HCT116 (cell line): ENCODE data around the gene TAF4B. TPM values are rescaled to one million over a fixed set of nuclear protein-coding genes. Genes with fewer than 3 reads are reported as not detected.

ENCODE experiments used
- ATAC-seq: fragments of 200-7000 bp; cut with Tn5 transposase; 2 replicates; pipeline ENCODE4 v1.9.1; 2020; ENCODE audit warnings: mild to moderate bottlenecking, moderate library complexity
- BruUV-seq: library from RNA; stranded (reverse); fragments of 400-500 nt; replicated peaks from 2 replicates; lab custom pipeline; 2021; lab: Mats Ljungman, UMichigan
- CTCF ChIA-PET: fragments of 300-600 bp; sonication (Branson Sonifier 250); formaldehyde crosslinking; loops from one replicate; lab custom pipeline; 2021; ENCODE audit warnings: antibody characterized with exemption; lab: Charles Lee
- POLR2A ChIA-PET: fragments of 300-600, 350-600 bp; sonication (Branson Sonifier 250); formaldehyde crosslinking; loops from one replicate; lab custom pipeline; 2021; ENCODE audit warnings: antibody characterized with exemption; lab: Charles Lee
- RAD21 ChIA-PET, 2 experiments: fragments of 300-600 bp; sonication (Branson Sonifier 250); formaldehyde crosslinking; loops; one replicate each; lab custom pipeline; 2023; ENCODE audit warnings: low total read pairs in 2 of 2; ENCODE audit not compliant: uncharacterized antibody in 2 of 2, unreplicated experiment in 2 of 2, low non-redundant PET in 1 of 2; lab: Charles Lee
- DNase-seq: peaks from one replicate; pipeline ENCODE4 v3.0.0-alpha.2; 2010; ENCODE audit warnings: low read depth, low spot score
- H2AFZ ChIP-seq: fragments of 200-600 bp; shearing (Covaris generic), sonication (generic); 2 replicates; pipeline ENCODE4 v1.6.1; 2017; ENCODE audit warnings: low read depth, mixed run types, mixed read lengths, antibody characterized with exemption, low read length; ENCODE audit not compliant: poor library complexity, severe bottlenecking
- H3K27ac ChIP-seq: 2 replicates; pipeline ENCODE4 v1.5.1; 2012; ENCODE audit warnings: low read depth, low read length
- H3K27me3 ChIP-seq: fragments of 200-600 bp; sonication (generic); 2 replicates; pipeline ENCODE4 v1.6.1; 2016; ENCODE audit warnings: mixed run types, low read length, mixed read lengths; ENCODE audit not compliant: insufficient read depth
- H3K36me3 ChIP-seq, 2 experiments: fragments of 200-500 bp in 1 of 2; fragments of 200-600 bp in 1 of 2; sonication (Bioruptor generic) in 1 of 2; sonication (generic) in 1 of 2; 2 replicates each; pipeline versions ENCODE4 v1.5.1 to v1.6.1; 2014 to 2016; ENCODE audit warnings: low read length in 2 of 2, inconsistent platforms in 1 of 2, mixed read lengths in 1 of 2, mixed run types in 1 of 2; ENCODE audit not compliant: insufficient read depth in 2 of 2, control insufficient read depth in 1 of 2
- H3K4me1 ChIP-seq, 2 experiments: fragments of 200-600 bp in 1 of 2; sonication (generic) in 1 of 2; 2 replicates each; pipeline versions ENCODE4 v1.5.1 to v1.6.1; 2012 to 2017; ENCODE audit warnings: low read length in 2 of 2, inconsistent platforms in 1 of 2, mild to moderate bottlenecking in 1 of 2, mixed read lengths in 1 of 2, mixed run types in 1 of 2, moderate library complexity in 1 of 2; ENCODE audit not compliant: insufficient read depth in 2 of 2, control insufficient read depth in 1 of 2
- H3K4me2 ChIP-seq: fragments of 200-600 bp; sonication (generic); 2 replicates; pipeline ENCODE4 v1.6.1; 2017; ENCODE audit warnings: mixed run types, low read length, mixed read lengths
- H3K4me3 ChIP-seq, 2 experiments: fragments of 200-600 bp in 1 of 2; sonication (generic) in 1 of 2; replicated peaks in 1 of 2; 2 replicates each; pipeline ENCODE4 v1.5.1; 2011 to 2016; ENCODE audit warnings: low read length in 2 of 2, control low read depth in 1 of 2, low read depth in 1 of 2, mild to moderate bottlenecking in 1 of 2, mixed read lengths in 1 of 2, mixed run types in 1 of 2
- H3K79me2 ChIP-seq: fragments of 200-600 bp; sonication (generic); 2 replicates; pipeline ENCODE4 v1.6.1; 2017; ENCODE audit warnings: mild to moderate bottlenecking, mixed run types, low read length, moderate library complexity, mixed read lengths; ENCODE audit not compliant: insufficient read depth
- H3K9ac ChIP-seq: fragments of 200-600 bp; sonication (generic); 2 replicates; pipeline ENCODE4 v1.6.1; 2016; ENCODE audit warnings: low read length, mixed read lengths
- H3K9me2 ChIP-seq: fragments of 200-600 bp; sonication (generic), shearing (Covaris generic); 2 replicates; pipeline ENCODE4 v1.6.1; 2017; ENCODE audit warnings: mixed run types, mild to moderate bottlenecking, moderate library complexity; ENCODE audit not compliant: insufficient read depth
- H3K9me3 ChIP-seq, 2 experiments: fragments of 200-500 bp in 1 of 2; fragments of 200-600 bp in 1 of 2; sonication (Bioruptor generic) in 1 of 2; sonication (generic) in 1 of 2; 2 replicates each; pipeline ENCODE4 v1.6.1; 2014 to 2017; ENCODE audit warnings: low read length in 2 of 2, mixed read lengths in 2 of 2, inconsistent platforms in 1 of 2, low read depth in 1 of 2, mild to moderate bottlenecking in 1 of 2, mixed run types in 1 of 2, moderate library complexity in 1 of 2; ENCODE audit not compliant: control insufficient read depth in 1 of 2, insufficient read depth in 1 of 2
- H4K20me1 ChIP-seq: fragments of 200-600 bp; sonication (generic), shearing (Covaris generic); 2 replicates; pipeline ENCODE4 v1.6.1; 2017; ENCODE audit warnings: mixed run types, mild to moderate bottlenecking, moderate library complexity; ENCODE audit not compliant: insufficient read depth
- CBX3 ChIP-seq: IDR thresholded peaks from 2 replicates; pipeline ENCODE4 v1.6.1; 2012; ENCODE audit warnings: low read depth
- EGR1 ChIP-seq: IDR thresholded peaks from 2 replicates; pipeline ENCODE4 v1.6.1; 2012; ENCODE audit warnings: low read depth
- ELF1 ChIP-seq: IDR thresholded peaks from 2 replicates; pipeline ENCODE4 v1.6.1; 2012; ENCODE audit warnings: low read depth, borderline replicate concordance
- EZH2phosphoT487 ChIP-seq: fragments of 200-600 bp; IDR thresholded peaks from 2 replicates; pipeline ENCODE4 v1.6.1; 2018; ENCODE audit warnings: antibody characterized with exemption, borderline replicate concordance
- JUND ChIP-seq: IDR thresholded peaks from 2 replicates; pipeline ENCODE4 v1.6.1; 2012
- POLR2A ChIP-seq: IDR thresholded peaks from 2 replicates; pipeline ENCODE4 v1.7.0; 2011; ENCODE audit warnings: borderline replicate concordance; ENCODE audit not compliant: insufficient read depth, insufficient read length; ENCODE audit errors: extremely low read depth
- POLR2AphosphoS5 ChIP-seq: IDR thresholded peaks from 2 replicates; pipeline ENCODE4 v1.6.1; 2011; ENCODE audit warnings: mild to moderate bottlenecking, low read depth, low read length, moderate library complexity
- RAD21 ChIP-seq: IDR thresholded peaks from 2 replicates; pipeline ENCODE4 v1.6.1; 2012; ENCODE audit warnings: low read depth, mild to moderate bottlenecking
- SIN3A ChIP-seq: IDR thresholded peaks from 2 replicates; pipeline ENCODE4 v1.6.1; 2012; ENCODE audit warnings: low read depth
- SP1 ChIP-seq: IDR thresholded peaks from 2 replicates; pipeline ENCODE4 v1.6.1; 2012; ENCODE audit warnings: low read depth
- SRF ChIP-seq: IDR thresholded peaks from 2 replicates; pipeline ENCODE4 v1.6.1; 2012; ENCODE audit warnings: low read depth
- TCF7L2 ChIP-seq: IDR thresholded peaks from 2 replicates; pipeline ENCODE4 v1.7.0; 2011; ENCODE audit warnings: borderline replicate concordance, inconsistent platforms; ENCODE audit not compliant: insufficient read depth, insufficient read length; ENCODE audit errors: extremely low read depth
- YY1 ChIP-seq: IDR thresholded peaks from 2 replicates; pipeline ENCODE4 v1.6.1; 2011; ENCODE audit warnings: low read length, low read depth, moderate library complexity, mild to moderate bottlenecking; ENCODE audit not compliant: insufficient replicate concordance; ENCODE audit errors: extremely low read depth
- ZFX ChIP-seq: fragments of 450-650 bp; IDR thresholded peaks from 2 replicates; pipeline ENCODE4 v1.6.1; 2017
- ZNF274 ChIP-seq: fragments of 200-500 bp; sonication (Bioruptor generic); IDR thresholded peaks from 2 replicates; pipeline ENCODE4 v1.6.1; 2014; ENCODE audit warnings: mild to moderate bottlenecking, low read depth, low read length, inconsistent platforms
- intact Hi-C: fragments of 100-400 bp; cut with micrococcal nuclease; formaldehyde crosslinking; loops from 2 replicates; pipeline ENCODE4 v1.10.0; 2022
- total RNA-seq: library from RNA; stranded (reverse); gene quantifications from one replicate; pipeline ENCODE4 v1.2.1, GENCODE V29; 2021; ENCODE audit not compliant: unreplicated experiment
- TF ChIP-seq, protein P1 (sequence below): IDR thresholded peaks from 2 replicates; pipeline ENCODE4 v1.6.1; 2011; ENCODE audit warnings: mild to moderate bottlenecking, low read length, moderate library complexity; ENCODE audit not compliant: insufficient replicate concordance; ENCODE audit errors: extremely low read depth
- TF ChIP-seq, protein P2 (sequence below): IDR thresholded peaks from 2 replicates; pipeline ENCODE4 v1.6.1; 2012
- TF ChIP-seq, protein P3 (sequence below): IDR thresholded peaks from 2 replicates; pipeline ENCODE4 v1.6.1; 2012; ENCODE audit warnings: low read depth
- TF ChIP-seq, protein P4 (sequence below): IDR thresholded peaks from 2 replicates; pipeline ENCODE4 v1.6.1; 2012

Gene TAF4B
- total RNA-seq, 1 experiment from 2014 or later = 17.8 TPM

DNA sequence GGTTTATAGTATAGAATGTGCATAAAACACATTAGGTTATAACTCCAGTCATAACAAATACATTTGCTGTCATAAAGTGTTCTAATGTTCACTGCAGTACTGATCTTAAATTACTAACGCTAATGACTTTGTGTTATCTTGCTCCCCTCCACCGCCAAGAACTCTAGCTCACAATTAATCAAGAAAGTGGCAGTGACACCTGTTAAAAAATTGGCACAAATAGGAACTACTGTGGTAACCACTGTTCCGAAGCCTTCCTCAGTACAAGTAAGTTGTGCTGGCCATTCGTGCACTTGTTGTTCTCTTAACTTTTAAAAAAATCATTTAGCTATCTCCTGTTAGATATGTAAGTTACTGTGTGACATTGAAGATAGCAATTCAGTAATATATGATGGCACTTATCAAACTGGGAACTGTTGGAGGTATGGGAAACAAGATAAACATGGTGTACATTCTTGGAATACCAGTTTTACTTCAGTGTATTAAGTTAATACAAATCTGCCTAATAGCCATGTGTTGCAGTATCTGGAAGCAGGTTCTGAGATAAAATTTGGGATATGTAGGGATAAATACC is 41.2 kb downstream of the TAF4B start (continued):
- TF ChIP-seq, protein P1, sequence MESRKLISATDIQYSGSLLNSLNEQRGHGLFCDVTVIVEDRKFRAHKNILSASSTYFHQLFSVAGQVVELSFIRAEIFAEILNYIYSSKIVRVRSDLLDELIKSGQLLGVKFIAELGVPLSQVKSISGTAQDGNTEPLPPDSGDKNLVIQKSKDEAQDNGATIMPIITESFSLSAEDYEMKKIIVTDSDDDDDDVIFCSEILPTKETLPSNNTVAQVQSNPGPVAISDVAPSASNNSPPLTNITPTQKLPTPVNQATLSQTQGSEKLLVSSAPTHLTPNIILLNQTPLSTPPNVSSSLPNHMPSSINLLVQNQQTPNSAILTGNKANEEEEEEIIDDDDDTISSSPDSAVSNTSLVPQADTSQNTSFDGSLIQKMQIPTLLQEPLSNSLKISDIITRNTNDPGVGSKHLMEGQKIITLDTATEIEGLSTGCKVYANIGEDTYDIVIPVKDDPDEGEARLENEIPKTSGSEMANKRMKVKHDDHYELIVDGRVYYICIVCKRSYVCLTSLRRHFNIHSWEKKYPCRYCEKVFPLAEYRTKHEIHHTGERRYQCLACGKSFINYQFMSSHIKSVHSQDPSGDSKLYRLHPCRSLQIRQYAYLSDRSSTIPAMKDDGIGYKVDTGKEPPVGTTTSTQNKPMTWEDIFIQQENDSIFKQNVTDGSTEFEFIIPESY = no peak

DNA sequence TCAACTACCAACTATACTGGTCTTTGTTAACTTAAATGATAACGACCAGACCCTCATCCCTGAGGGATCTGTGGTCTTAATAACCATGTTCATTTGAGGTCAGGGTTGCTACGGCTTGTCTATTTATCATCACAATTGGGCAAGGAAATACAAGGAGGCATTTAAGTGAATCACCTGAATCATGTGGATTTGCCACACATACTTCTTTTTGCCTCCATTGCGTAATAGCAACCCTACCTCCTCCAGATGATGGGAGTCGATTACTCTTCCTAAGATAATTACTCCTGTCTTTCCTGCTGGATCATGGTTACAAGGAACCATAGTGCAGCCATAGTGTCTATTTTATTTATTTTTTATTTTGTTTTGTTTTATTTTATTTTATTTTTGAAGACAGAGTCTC is 42.2 kb downstream of the TAF4B start:
- no peak for DNase-seq
- no peak overlapping the region for H3K9ac ChIP-seq
- CTCF ChIA-PET = no interaction called here
- TF ChIP-seq CBX3 (no peak), EGR1 (no peak), JUND (no peak), ELF1 (no peak), YY1 (no peak), SRF (no peak), POLR2A (no peak), EZH2phosphoT487 (no peak), ZFX (no peak), RAD21 (no peak), POLR2AphosphoS5 (no peak), ZNF274 (no peak), SIN3A (no peak), SP1 (no peak), TCF7L2 (no peak)
- TF ChIP-seq, protein P2, sequence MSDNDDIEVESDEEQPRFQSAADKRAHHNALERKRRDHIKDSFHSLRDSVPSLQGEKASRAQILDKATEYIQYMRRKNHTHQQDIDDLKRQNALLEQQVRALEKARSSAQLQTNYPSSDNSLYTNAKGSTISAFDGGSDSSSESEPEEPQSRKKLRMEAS = no peak
- TF ChIP-seq, protein P3, sequence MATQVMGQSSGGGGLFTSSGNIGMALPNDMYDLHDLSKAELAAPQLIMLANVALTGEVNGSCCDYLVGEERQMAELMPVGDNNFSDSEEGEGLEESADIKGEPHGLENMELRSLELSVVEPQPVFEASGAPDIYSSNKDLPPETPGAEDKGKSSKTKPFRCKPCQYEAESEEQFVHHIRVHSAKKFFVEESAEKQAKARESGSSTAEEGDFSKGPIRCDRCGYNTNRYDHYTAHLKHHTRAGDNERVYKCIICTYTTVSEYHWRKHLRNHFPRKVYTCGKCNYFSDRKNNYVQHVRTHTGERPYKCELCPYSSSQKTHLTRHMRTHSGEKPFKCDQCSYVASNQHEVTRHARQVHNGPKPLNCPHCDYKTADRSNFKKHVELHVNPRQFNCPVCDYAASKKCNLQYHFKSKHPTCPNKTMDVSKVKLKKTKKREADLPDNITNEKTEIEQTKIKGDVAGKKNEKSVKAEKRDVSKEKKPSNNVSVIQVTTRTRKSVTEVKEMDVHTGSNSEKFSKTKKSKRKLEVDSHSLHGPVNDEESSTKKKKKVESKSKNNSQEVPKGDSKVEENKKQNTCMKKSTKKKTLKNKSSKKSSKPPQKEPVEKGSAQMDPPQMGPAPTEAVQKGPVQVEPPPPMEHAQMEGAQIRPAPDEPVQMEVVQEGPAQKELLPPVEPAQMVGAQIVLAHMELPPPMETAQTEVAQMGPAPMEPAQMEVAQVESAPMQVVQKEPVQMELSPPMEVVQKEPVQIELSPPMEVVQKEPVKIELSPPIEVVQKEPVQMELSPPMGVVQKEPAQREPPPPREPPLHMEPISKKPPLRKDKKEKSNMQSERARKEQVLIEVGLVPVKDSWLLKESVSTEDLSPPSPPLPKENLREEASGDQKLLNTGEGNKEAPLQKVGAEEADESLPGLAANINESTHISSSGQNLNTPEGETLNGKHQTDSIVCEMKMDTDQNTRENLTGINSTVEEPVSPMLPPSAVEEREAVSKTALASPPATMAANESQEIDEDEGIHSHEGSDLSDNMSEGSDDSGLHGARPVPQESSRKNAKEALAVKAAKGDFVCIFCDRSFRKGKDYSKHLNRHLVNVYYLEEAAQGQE = no peak
- TF ChIP-seq, protein P1 = no peak
- TF ChIP-seq, protein P4, sequence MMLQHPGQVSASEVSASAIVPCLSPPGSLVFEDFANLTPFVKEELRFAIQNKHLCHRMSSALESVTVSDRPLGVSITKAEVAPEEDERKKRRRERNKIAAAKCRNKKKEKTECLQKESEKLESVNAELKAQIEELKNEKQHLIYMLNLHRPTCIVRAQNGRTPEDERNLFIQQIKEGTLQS = no peak

More for the DNA sequence above, 42.2 kb downstream of the TAF4B start:
- Histone ChIP-seq H3K79me2 (peaks cover 22% of the 10 kb centered on the region), H3K4me1 (peaks cover 0 to 5% of the 10 kb centered on the region in 2 experiments; a peak in 1 of 4 replicates), H3K4me3 (no peak overlapping the region), H3K9me2 (no peaks in the 10 kb centered on the region), H3K4me2 (no peak overlapping the region), H2AFZ (no peak overlapping the region), H3K27ac (no peak overlapping the region), H3K36me3 (no peaks in the 10 kb centered on the region; a peak in 1 of 4 replicates), H3K9me3 (no peaks in the 10 kb centered on the region), H4K20me1 (0 out of 2 replicates have a peak, but pooled peaks cover 5% of the 10 kb centered on the region), H3K27me3 (no peaks in the 10 kb centered on the region)
- intact Hi-C loops = no loop called here
- no peak for ATAC-seq
- RAD21 ChIA-PET = no interaction called here
- POLR2A ChIA-PET = no interaction called here
- no TSS peak for BruUV-seq
